GM12878 (cell line): ENCODE results near the gene CES3.
"Not testable (repeated sequence)": the region's sequence is repeated elsewhere in the genome, so short reads cannot be mapped to it uniquely, and the experiment has no call there.

Experiments used
- DPF2 ChIP-seq: fragments of 450-650 bp; IDR thresholded peaks from 2 replicates; pipeline ENCODE4 v1.6.1; 2017; ENCODE audit warnings: mild to moderate bottlenecking
- NFIC ChIP-seq: IDR thresholded peaks from 2 replicates; pipeline ENCODE4 v1.6.1; 2012; ENCODE audit warnings: low read depth, mild to moderate bottlenecking, inconsistent platforms, low read length, moderate library complexity
- POLR2AphosphoS5 ChIP-seq: IDR thresholded peaks from 2 replicates; pipeline ENCODE4 v1.6.1; 2011; ENCODE audit warnings: mild to moderate bottlenecking, low read length, inconsistent platforms
- SP1 ChIP-seq: IDR thresholded peaks from one replicate; pipeline ENCODE4 v1.6.1; 2011; ENCODE audit warnings: low read depth, low read length
- TAF1 ChIP-seq: IDR thresholded peaks from 2 replicates; pipeline ENCODE4 v1.6.1; 2011; ENCODE audit warnings: mild to moderate bottlenecking, low read depth, low read length, borderline replicate concordance
- TF ChIP-seq, protein P1 (sequence below), 3 experiments: IDR thresholded peaks in 2 of 3; conservative IDR thresholded peaks in 1 of 3; 2 replicates each; pipeline ENCODE4 v1.5.1; 2011; ENCODE audit warnings: low read depth in 3 of 3, low read length in 3 of 3, mild to moderate bottlenecking in 3 of 3, control low read depth in 2 of 3, moderate library complexity in 2 of 3, inconsistent platforms in 1 of 3, mixed read lengths in 1 of 3; ENCODE audit not compliant: control insufficient read depth in 2 of 3, insufficient read depth in 1 of 3; ENCODE audit errors: extremely low read depth in 1 of 3
- TF ChIP-seq, protein P2 (sequence below): fragments of 450-650 bp; IDR thresholded peaks from 2 replicates; pipeline ENCODE4 v1.6.1; 2017; ENCODE audit warnings: mild to moderate bottlenecking, moderate library complexity
- TF ChIP-seq, protein P3 (sequence below): IDR thresholded peaks from 2 replicates; pipeline ENCODE4 v1.6.1; 2012; ENCODE audit warnings: improper control_type of control experiment, low read depth, low read length; ENCODE audit not compliant: insufficient replicate concordance

DNA sequence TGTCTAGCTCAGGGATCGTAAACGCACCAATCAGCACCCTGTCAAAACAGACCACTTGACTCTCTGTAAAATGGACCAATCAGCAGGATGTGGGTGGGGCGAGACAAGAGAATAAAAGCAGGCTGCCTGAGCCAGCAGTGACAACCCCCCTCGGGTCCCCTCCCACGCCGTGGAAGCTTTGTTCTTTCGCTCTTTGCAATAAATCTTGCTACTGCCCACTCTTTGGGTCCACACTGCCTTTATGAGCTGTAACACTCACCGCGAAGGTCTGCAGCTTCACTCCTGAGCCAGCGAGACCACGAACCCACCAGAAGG lies 13.8 kb downstream of the CES3 start:
- TF ChIP-seq DPF2, NFIC, TAF1, SP1, POLR2AphosphoS5: not testable (repeated sequence)
- TF ChIP-seq, protein P1, sequence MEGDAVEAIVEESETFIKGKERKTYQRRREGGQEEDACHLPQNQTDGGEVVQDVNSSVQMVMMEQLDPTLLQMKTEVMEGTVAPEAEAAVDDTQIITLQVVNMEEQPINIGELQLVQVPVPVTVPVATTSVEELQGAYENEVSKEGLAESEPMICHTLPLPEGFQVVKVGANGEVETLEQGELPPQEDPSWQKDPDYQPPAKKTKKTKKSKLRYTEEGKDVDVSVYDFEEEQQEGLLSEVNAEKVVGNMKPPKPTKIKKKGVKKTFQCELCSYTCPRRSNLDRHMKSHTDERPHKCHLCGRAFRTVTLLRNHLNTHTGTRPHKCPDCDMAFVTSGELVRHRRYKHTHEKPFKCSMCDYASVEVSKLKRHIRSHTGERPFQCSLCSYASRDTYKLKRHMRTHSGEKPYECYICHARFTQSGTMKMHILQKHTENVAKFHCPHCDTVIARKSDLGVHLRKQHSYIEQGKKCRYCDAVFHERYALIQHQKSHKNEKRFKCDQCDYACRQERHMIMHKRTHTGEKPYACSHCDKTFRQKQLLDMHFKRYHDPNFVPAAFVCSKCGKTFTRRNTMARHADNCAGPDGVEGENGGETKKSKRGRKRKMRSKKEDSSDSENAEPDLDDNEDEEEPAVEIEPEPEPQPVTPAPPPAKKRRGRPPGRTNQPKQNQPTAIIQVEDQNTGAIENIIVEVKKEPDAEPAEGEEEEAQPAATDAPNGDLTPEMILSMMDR (IDR thresholded peaks at IDR 0.05 in 2 of 3, conservative IDR thresholded peaks at IDR 0.05 in 1 of 3; ENCODE audit: control insufficient read depth in 2 of 3, extremely low read depth in 1 of 3, insufficient read depth in 1 of 3, low read depth in 3 of 3, low read length in 3 of 3): not testable (repeated sequence)
- TF ChIP-seq, protein P2, sequence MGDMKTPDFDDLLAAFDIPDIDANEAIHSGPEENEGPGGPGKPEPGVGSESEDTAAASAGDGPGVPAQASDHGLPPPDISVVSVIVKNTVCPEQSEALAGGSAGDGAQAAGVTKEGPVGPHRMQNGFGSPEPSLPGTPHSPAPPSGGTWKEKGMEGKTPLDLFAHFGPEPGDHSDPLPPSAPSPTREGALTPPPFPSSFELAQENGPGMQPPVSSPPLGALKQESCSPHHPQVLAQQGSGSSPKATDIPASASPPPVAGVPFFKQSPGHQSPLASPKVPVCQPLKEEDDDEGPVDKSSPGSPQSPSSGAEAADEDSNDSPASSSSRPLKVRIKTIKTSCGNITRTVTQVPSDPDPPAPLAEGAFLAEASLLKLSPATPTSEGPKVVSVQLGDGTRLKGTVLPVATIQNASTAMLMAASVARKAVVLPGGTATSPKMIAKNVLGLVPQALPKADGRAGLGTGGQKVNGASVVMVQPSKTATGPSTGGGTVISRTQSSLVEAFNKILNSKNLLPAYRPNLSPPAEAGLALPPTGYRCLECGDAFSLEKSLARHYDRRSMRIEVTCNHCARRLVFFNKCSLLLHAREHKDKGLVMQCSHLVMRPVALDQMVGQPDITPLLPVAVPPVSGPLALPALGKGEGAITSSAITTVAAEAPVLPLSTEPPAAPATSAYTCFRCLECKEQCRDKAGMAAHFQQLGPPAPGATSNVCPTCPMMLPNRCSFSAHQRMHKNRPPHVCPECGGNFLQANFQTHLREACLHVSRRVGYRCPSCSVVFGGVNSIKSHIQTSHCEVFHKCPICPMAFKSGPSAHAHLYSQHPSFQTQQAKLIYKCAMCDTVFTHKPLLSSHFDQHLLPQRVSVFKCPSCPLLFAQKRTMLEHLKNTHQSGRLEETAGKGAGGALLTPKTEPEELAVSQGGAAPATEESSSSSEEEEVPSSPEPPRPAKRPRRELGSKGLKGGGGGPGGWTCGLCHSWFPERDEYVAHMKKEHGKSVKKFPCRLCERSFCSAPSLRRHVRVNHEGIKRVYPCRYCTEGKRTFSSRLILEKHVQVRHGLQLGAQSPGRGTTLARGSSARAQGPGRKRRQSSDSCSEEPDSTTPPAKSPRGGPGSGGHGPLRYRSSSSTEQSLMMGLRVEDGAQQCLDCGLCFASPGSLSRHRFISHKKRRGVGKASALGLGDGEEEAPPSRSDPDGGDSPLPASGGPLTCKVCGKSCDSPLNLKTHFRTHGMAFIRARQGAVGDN: not testable (repeated sequence)
- TF ChIP-seq, protein P3, sequence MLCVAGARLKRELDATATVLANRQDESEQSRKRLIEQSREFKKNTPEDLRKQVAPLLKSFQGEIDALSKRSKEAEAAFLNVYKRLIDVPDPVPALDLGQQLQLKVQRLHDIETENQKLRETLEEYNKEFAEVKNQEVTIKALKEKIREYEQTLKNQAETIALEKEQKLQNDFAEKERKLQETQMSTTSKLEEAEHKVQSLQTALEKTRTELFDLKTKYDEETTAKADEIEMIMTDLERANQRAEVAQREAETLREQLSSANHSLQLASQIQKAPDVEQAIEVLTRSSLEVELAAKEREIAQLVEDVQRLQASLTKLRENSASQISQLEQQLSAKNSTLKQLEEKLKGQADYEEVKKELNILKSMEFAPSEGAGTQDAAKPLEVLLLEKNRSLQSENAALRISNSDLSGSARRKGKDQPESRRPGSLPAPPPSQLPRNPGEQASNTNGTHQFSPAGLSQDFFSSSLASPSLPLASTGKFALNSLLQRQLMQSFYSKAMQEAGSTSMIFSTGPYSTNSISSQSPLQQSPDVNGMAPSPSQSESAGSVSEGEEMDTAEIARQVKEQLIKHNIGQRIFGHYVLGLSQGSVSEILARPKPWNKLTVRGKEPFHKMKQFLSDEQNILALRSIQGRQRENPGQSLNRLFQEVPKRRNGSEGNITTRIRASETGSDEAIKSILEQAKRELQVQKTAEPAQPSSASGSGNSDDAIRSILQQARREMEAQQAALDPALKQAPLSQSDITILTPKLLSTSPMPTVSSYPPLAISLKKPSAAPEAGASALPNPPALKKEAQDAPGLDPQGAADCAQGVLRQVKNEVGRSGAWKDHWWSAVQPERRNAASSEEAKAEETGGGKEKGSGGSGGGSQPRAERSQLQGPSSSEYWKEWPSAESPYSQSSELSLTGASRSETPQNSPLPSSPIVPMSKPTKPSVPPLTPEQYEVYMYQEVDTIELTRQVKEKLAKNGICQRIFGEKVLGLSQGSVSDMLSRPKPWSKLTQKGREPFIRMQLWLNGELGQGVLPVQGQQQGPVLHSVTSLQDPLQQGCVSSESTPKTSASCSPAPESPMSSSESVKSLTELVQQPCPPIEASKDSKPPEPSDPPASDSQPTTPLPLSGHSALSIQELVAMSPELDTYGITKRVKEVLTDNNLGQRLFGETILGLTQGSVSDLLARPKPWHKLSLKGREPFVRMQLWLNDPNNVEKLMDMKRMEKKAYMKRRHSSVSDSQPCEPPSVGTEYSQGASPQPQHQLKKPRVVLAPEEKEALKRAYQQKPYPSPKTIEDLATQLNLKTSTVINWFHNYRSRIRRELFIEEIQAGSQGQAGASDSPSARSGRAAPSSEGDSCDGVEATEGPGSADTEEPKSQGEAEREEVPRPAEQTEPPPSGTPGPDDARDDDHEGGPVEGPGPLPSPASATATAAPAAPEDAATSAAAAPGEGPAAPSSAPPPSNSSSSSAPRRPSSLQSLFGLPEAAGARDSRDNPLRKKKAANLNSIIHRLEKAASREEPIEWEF: not testable (repeated sequence)
